Eye (tissue), 1 donor: ENCODE results near the gene RHOT2.
A peak's percentile ranks its signal among the peaks of the same experiment; 100 is the strongest.

Experiments used
- DNase-seq: peaks from one replicate; pipeline ENCODE4 v3.0.0-alpha.2; 2015

The RHOT2 gene

DNA sequence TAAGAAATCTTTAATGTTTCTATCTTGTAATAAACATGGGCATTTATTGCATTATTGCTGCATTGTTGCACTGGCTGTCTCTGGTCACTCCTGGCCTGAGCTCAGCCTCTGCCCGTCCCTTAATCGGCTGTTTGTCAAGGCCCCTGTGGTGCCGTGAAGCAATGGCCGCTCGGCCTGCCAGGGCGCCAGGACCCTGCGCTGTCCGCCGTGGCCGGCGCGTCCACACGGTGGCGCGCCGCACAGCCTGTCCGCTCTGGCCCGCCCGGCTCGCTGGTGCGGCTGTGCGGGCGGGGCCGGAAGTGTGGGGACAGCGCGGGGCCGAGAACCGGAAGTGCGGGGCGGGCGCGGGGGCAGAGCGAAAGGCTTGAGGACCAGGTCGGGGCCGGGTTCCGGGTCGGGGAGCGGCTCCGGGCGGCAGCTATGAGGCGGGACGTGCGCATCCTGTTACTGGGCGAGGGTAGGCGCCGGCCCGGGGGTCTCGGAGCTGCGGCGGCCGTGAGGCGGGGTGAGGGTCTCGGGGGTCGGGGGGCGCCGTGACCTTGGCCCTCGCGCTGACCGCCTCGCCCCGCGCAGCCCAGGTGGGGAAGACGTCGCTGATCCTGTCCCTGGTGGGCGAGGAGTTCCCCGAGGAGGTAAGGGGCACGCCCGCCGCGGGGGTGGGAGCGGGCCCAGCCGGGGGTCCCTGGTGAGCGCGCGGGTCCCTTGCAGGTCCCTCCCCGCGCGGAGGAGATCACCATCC lies at the start of gene RHOT2:
RHOT2 (plus strand) TSS at position 353 of the 739 bp plus-strand sequence; CDS start at position 421, 68 bp downstream.
- peak; percentile 95 for DNase-seq

DNA sequence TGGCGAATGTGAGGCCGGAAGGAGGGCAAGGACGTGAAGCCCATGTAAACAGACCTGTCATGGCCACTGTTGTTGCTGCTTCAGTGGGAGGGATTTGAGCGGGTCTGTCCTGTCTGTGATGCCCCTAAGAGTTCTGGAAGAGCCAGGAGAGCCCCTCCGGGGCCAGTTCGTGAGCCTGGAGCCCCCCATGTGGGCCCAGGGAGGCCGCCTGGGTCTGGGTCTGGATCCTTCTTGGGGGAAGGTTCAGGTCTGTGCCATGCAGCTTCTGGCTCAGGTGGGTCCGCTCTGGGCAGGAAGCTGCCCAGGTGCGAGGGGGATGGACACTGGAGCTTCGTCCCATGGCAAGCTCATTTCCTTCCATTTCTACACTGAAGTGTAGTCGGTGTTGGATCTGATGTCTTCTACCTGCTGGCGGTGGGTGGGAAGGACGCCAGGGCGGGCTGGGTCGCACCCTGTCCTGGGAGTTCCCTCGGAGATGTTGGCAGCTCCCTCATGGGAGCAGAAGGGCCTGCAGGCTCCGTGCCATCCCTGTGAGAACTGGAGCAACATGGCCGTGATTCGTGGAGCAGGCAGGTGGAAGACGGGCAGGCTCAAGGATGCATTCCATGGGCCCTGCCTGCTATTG lies 48.3 kb upstream of the RHOT2 start:
- no peak for DNase-seq

DNA sequence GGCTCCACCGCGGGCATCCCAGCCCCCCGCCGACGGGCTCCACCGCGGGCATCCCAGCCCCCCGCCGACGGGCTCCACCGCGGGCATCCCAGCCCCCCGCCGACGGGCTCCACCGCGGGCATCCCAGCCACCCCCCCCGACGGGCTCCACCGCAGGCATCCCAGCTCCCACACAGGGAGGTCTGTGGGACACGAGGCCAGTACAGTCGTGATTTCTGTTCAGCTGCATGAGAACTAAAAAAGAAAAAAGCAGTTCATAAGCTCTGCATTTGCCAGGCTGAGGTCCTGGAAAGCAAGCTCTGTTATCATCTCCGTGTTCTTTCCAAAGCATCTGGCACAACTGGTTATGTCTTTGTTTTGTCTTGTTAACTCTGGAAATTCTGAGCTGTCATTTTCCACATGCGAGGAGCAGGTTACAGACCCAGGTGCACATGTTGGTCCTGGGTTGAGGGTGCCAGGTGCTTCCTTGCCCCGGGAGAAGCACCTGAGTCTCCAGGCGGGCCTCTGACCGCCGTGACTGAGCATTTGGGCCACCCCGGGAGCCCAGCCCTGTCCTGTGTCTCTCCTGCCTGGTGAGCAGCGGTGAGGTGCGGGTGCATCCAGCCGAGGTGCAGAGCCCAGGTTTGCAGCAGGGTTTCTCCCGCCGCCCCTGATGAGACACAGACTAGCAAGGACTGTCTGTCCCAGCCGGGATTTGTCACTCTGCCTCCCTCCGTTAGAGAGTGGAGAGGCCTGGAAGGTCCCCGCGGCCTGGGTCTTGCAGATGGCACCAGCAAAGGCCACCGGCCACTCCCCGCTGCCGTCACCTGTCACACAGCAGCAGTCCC lies 47.0 kb upstream of the RHOT2 start:
- no peak for DNase-seq

- no peak for DNase-seq
Measured at GRCh38 chr16:621526-622105, 46.3 kb upstream of the RHOT2 start.

DNA sequence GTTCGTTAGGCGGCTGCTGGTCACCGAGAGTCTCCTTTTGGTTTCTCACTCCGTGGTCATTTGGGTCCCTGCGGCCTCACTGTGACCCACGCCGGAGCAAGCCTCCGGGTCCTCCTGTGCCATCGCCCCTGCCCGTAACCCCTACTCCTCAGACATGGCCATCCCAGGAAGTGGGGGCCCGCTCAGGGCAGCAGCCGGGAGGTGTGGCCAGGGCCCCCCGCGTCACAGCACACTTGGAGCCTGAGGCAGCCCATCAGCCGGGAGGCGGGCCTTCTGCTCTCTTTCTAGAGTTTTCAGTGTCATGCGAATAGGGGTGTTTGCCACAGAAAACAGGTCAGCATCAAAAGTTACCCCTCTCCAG lies 45.0 kb upstream of the RHOT2 start:
- no peak for DNase-seq

GRCh38 chr16:624526-625070 lies 43.3 kb upstream of the RHOT2 start:
- no peak for DNase-seq

- no peak for DNase-seq
Measured at GRCh38 chr16:625117-625976, 42.6 kb upstream of the RHOT2 start.

DNA sequence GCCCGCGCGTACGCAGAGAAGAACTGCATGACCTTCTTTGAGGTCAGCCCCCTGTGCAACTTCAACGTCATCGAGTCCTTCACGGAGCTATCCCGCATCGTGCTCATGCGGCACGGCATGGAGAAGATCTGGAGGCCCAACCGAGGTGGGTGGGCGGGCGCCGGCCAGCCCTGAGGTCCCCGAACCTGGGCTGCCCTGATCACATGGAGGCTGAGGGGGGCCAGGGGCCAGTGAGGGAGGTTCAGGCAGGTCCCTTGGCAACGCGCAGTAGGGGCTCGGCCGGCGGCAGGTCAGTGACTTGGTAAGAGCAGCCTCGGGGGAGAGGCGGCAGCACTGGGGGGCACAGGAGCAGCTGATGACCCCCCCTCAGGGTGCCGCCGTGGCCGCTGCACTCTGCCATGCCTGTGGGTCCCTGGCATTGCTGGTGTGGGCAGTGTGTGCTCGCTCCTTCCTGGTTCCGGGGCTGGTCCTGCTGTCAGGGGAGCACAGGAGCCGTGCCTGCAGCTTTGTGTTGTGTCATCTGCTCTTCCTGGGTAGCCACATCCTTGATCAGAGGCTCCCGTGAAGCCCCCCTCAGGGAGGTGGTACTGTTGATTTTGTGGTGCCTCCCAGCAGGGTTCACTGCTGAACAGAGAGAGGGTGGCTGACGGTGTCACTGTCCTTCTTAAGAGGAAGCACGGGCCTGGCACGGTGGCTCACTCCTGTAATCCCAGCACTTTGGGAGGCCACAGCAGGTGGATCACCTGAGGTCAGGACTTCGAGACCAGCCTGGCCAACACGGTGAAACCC lies 41.8 kb upstream of the RHOT2 start:
- DNase-seq = no peak

GRCh38 chr16:626787-627453 lies 41.0 kb upstream of the RHOT2 start:
- DNase-seq = no peak

- no peak for DNase-seq
Measured at GRCh38 chr16:627454-628239, 40.3 kb upstream of the RHOT2 start.

DNA sequence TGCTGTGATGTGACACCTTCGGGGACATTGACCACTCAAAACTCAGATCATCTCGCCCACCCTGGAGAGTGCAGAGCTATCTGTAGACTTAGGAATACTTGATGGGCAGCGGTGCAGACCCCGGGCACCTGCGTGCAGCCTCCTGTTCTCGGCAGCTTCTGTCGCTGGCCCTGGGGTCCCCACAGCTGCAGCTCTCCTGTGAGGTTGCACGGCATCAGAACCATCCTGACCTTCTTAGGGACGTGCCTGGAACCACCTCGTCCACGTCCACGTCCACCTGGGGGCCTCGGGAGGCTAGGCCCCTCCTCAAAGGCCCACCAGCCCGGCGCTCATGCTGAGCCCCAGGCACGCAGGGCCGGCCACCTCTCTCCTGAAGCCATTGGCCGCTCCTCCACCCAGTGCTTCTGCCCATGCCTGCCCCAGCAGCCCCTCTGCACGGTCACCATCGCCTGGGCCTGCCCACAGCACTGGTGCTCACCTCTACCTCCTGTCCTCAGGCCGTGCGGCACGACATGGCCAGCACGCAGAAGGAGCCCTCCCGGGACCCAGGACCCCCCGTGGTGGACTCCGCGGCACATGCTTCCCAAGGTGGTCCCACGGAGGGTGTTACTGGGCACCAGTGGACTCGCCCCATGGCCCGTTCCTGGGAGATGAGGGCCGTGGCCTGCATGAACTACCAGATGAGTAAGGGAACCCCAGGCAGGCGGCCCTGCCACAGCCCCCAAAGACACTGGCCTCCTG lies 39.4 kb upstream of the RHOT2 start:
- no peak for DNase-seq

DNA sequence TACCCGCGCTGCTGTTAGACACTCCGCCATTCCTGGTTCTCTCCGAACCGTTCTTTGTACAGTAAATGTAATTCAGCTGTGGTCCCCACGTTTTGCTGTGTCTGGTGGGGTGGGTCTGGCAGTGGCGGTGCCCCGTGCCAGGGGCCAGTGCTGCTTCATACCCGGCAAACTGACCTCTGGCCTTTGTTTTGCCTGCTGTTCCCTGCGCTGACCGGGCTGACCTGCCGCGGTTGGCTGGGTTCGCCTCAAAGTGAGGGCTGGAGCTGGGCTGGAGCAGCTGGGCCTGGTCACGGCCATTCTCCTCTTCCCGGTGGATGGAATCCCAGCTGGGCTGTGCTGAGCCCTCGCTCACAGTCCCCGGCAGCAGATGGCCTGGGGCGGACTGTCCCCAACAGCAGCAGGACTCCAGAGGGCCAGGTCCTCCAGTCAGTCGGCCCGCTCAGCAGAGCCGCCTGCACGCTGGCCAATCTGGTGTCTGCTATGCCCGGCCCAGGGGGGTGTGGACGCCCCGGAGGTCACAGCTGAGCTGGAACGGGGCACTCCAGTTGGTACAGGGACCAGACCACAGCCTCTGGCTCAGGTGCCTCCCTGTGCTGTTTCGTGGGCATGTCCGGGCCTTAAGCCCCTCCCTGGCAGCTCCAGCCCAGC lies 38.6 kb upstream of the RHOT2 start:
- peak; percentile 85 for DNase-seq

DNA sequence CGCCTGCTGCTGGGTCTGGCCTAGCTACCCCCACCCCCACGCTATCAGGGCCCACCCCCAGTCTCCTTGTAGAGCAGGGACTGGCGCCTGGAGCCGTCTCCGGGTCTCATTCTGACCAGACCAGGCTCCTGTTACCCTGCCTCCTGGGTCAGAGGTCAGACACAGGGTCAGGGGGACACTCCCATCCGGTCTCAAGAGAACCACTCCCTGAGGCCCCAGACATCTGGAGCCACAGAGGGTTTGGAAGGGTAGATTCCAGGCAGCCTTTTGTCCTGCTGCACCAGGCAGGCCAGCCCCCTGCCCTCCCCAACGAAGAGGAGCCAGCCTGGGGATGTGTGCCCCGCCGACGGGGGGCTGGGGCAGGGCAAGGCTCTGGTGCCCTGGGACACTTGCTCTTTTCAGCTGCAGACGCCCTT lies 38.1 kb upstream of the RHOT2 start:
- DNase-seq = no peak

DNA sequence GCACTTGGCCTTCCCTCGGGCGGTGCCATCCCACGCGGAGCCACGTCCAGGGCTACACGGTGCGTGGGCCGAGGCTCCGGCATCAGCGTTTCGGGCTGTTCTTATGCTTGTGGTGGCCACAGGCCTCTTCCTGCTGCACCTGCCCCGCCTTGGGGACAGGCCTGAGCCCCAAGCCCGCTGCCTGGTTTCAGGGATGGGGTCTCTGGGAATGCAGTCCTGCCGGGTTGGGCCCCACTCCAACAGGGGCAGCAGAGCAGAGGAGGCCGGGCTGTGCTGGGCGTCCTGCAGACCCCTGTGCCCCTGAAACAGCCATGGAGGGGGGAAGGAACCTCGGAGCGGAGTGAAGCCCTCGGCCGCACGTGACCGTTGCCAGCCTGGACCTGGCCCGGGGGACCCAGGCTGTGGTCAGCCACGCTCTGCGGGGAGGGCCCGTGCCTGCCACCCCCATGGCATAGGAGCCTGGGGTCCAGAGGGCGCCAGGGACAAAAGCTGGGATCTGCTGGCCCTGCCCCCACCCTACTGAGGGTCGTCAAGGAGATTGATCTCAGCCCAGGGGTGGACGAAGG lies 37.6 kb upstream of the RHOT2 start:
- peak; percentile 61 for DNase-seq

DNA sequence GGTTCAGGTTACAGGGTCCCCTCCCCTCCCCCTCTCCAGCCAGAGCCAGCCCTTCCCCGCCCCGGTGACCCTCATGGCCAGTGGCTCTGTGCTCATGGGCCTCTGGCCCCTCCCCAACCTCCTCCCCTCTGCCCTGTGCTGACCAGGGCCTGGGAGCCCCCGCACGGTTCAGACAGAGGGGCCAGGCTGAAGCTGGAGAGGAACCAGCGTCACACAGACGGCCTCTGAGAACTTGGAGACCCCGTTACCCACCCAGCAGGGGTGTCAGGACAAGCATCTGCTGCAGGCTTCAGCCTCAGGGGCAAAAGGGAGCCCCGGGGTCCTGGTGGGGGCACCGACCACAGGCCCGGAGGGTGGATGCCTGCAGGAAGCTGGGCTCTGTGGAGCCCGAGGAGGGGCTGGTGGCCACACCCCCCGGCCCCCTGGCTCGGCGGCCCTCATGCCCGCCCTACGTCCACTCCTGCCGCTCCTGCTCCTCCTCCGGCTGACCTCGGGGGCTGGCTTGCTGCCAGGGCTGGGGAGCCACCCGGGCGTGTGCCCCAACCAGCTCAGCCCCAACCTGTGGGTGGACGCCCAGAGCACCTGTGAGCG lies 37.0 kb upstream of the RHOT2 start, which contains the start of gene WFIKKN1:
WFIKKN1 (plus strand) TSS at position 171 of the 591 bp plus-strand sequence; CDS start at position 440, 269 bp downstream.
- peak; percentile 69 for DNase-seq

DNA sequence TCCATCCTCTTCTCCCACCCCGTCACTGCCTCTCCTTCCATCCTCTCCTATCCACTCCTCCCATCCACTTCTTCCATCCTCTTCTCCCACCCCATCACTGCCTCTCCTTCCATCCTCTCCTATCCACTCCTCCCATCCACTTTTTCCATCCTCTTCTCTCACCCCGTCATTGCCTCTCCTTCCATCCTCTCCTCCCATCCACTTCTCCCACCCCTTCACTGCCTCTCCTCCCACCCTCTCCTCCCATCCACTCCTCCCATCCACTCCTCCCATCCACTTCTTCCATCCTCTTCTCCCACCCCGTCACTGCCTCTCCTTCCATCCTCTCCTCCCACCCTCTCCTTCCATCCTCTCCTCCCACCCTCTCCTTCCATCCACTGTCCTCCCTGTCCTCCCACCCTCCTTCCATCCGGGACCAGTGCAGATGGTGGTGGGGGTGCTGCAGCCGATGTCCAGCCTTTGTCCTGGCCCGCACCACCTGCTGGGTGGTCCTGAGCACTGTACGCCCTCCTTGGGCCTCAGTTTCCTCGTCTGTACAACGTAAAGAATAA lies 36.0 kb upstream of the RHOT2 start:
- DNase-seq = no peak
